ENCODE measurements around the gene VPS37C. TPM values are rescaled to one million over a fixed set of nuclear protein-coding genes. Genes with fewer than 3 reads are reported as not detected.

The VPS37C gene
- total RNA-seq, 1 donor from 2014 or later: 7.7 TPM

DNA sequence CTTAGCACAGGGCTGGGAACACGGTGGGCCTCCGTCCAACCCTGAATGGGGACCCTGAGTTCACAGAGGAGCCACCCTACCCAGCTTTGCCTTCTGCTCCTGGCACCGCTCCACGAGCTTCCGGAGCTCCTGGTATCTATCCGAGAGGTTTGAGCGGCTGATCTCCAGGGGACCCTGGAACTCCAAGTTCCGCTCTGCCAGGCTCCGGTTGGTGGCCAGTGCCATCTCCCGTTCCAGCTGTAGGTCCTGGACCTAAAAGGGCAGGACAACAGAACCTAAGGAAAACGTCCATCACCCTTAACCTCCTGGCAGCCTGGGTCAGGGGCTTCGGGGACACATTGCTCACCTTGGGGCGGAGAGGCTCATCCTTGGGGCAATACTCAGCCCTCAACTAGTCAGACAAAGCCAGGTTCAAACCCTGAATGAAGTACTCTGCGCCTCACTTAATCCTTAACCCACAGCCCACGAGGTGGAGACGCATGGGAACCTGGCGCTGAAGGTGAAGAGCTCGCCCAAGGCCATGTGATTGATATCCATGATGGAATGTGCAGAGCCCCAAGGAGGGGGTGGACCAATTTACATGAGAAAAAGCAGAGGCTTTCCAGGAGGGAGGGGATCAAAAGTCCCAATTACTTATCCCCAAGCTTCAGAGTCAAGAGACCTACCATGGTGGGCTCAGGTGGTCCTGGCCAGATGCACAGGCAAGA lies 27.1 kb downstream of the VPS37C start:
- intact Hi-C loops (cut with micrococcal nuclease): no loop called here

DNA sequence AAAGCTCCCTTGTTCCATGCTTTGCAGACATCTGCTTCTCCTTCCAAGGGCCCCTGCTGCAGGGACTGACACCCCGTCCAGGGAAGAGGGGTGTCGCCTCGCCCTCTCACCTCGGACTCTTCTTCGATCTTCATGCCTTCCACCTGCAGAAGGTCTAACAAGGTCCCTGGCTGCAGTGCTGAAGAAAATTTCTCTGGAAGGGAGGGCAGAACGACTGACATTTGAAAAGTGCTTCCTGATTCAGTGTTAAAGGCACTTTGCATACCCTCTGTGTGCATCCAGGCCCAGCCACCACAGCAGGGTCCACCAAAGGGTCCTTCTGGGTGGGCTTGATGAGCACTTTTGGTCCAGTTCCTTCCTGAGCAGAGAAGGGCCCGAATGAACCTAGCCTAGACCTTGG lies 28.1 kb downstream of the VPS37C start:
- intact Hi-C loops (cut with micrococcal nuclease): no loop called here

DNA sequence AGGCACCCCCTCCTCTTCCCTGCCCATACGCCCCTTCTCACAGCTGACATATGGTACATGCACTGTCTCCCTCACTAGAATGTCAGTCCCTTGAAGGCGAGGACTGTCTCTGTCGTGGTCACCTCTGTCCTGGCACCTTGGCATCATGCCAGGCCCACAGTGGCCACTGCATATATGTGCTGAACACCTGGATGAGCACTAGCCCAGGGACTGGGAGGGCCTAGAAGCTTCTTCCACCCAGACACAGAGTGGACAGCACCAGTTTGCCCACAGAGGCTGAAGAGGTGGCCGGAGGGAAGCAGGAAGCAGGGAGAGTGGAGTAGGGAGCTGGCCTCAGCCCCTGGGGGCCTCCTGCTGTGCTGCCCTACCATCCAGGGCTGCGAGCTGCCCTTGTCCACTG lies 28.6 kb downstream of the VPS37C start:
- intact Hi-C loops (cut with micrococcal nuclease): no loop called here

DNA sequence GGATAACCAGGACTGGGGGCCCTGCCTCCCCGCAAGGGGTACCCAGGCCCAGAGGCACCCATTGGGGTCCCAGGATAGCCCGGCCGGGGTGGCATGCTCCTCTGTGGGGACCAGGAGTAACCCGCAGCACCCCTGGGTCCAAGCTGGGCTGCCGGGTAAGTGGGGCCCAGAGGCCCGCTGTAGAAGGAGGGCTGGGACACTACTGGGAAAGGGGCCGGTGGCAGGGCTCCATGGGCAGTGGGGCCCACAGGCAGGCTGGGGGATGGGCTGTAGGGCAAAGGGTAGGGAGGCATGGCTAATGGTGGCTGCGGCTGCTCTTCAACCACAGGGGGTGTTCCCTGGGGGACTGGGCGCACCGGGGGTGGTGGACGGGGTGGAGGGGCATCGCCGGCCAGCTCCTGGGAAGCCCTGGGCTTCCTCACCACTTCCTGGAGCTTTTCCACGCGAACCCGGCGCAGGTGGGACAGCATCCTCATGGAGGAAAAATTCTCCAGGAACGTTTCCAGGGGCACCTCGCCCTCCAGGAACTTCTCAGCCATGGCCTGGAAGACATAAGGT lies 29.1 kb downstream of the VPS37C start:
- intact Hi-C loops (cut with micrococcal nuclease): no loop called here

DNA sequence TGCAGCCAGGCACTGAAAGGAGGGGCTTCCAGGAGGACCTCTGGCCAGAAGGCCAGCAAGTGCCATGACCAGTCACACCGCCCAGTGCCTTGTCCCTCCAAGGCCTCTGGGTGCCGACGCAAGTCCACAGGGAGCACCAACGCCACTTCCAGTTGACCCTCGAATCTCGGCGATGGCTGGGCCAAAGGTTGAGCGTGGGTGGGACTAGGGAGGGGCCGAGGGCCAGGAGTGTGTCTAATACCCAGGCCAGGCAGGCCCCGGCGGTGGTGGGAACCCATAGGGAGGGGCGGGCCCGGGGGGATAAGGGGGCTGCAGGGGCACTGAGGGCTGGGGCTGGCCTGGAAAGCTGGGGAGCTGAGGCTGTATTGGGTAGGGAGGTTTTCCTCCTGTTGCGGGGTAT lies 29.6 kb downstream of the VPS37C start:
- intact Hi-C loops (cut with micrococcal nuclease): no loop called here

DNA sequence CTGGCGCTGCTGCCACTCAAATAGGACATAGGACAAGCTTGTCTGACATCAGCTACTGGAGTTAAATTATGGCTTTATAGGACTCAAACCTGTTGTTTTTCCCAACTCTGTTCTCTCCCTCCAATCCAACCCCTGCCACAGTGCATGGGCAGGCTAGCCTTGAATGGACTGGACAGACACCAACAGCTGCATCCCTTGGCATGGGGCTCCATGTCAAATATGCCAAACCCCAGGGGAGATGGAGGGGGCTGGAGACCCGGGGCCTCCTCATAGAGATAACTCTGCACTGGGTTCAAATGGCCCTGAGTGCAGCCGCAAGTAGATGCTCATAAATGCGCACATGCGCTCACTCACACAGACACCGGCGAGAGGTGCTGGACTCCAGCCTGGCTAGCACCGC lies 30.0 kb downstream of the VPS37C start:
- intact Hi-C loops (cut with micrococcal nuclease): no loop called here

DNA sequence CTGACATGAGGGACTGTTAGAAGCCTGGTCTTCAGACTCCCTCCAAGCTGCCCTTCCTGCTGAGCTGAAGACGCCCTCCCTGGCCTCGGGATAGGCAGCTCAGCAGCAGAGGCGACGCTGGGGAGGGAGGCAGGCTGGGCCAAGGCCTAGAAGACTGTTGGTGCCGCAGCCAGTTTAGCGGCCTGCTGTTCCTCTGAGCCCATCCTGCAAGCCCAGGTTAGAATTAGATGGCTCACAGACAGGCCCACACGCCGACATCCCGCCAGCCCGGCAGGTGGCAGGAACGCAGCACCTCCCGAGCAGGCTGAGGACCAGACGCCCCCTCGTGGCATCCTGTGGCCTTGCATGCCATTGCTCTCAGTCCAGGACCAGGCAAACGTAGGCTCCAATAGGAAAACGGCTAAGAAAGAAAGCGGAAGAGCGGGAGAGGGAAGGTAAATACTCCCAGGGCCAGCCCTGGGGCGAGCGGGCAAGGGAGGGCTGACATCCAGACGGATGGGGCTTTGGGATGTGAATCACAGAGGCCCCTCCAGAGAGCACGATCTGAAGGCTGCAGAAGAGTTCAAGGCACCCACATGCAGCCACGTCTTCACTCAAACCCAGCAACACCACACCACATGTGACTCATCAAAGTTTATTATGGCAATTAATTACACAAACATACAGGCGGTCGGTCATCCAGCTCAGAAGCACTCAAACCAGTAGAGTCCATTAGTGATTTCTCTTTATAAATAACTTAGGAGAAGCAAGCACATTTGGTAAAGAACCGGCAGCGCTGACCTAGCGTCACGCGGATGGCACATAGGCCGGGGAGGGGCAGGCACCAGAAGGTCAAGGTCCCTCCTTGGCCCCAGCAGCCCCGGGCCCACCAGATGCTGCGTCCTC lies 31.3 kb downstream of the VPS37C start:
- intact Hi-C loops (cut with micrococcal nuclease): loop anchor here (1.0 to 10.0 kb wide), 5 partner anchors 19 to 355 kb away; no protein-coding TSS in a partner anchor

DNA sequence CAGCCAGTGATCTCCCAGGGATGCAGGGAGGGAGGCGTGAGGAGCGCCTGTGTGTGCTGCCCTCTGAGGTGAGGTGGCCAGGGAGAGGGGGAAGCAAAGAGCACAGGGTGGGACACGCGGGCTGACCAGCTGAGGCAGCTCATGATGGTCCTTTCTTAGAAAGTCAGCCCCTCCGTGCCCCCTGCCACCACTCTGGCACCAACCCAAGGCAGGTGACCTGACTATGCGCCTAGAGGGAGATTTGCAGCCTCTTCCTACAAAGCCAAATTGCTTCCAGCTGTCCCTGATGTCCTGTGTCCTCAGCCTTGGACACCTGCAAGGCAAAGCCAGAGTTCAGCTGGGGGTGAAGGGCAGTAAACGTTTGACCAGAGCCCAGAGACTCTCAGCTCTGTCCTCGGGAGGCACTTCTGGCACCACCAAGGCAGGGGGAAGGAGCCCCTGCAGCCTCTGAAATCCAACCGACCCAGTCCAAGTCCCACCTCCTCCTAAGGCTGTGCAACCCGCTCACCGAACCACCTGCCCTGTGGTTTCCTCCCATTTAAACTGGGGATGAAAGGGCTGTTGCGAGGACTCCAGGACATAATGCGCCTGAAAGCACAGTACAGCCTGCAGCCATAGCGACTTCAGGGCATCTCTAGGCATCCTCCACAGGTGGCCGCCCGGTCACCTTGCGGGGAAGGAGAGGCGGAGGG lies 32.1 kb downstream of the VPS37C start:
- intact Hi-C loops (cut with micrococcal nuclease): loop anchor here (1.0 to 10.0 kb wide), 5 partner anchors 18 to 354 kb away; no protein-coding TSS in a partner anchor

DNA sequence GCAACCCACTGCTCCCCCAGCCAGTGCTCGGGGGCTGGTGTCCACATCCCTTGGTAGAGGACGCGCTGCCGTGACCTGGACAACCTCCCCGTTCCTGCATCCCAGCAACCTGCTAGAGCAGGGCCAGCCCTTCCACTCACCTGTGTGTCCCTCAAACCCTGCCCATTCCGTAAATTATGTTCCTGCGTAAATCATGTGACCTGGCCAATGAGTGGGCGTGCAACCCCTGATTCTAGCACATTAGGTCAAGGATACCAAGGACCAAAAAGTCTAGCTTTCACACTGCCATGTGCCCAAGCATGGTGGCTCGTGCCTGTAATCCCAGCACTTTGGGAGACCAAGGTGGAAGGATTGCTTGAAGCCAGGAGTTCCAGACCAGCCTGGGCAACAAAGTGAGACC lies 33.2 kb downstream of the VPS37C start:
- intact Hi-C loops (cut with micrococcal nuclease): loop anchor here (2.0 to 10.0 kb wide), 3 partner anchors 17 to 353 kb away; no protein-coding TSS in a partner anchor

DNA sequence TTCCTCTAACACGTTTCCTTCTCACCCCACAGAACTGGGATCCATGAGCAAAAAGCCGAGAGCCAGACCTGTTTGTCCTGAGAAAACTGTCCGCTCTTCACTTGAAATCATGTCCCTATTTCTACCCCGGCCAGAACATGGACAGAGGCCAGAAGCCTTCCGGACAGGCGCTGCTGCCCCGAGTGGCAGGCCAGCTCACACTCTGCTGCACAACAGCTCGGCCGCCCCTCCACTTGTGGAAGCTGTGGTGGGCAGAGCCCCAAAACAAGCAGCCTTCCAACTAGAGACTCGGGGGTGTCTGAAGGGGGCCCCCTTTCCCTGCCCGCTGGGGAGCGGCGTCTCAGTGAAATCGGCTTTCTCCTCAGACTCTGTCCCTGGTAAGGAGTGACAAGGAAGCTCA lies 35.0 kb downstream of the VPS37C start:
- intact Hi-C loops (cut with micrococcal nuclease): loop anchor here (5.0 to 10.0 kb wide), 2 partner anchors 209 to 351 kb away; no protein-coding TSS in a partner anchor

DNA sequence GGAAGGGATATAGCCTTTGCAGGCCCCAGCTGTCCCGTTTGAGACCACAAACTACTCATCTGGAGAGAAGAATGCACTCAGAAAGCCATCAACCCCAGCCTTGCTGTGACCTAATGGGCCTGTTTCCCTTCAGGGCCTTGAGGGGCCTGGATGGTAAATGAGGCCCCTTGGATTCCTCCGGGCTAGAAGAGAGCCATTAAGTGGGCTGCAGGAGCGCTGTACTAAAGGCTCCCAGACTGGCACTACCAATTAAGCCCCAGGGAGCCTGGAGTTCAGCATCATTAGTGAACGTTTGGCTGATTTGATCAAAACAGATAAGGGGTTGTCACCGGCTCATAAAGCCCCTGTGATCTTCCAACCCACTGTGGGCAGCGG lies 35.9 kb downstream of the VPS37C start:
- intact Hi-C loops (cut with micrococcal nuclease): loop anchor here (5.0 to 10.0 kb wide), 2 partner anchors 208 to 350 kb away; no protein-coding TSS in a partner anchor

DNA sequence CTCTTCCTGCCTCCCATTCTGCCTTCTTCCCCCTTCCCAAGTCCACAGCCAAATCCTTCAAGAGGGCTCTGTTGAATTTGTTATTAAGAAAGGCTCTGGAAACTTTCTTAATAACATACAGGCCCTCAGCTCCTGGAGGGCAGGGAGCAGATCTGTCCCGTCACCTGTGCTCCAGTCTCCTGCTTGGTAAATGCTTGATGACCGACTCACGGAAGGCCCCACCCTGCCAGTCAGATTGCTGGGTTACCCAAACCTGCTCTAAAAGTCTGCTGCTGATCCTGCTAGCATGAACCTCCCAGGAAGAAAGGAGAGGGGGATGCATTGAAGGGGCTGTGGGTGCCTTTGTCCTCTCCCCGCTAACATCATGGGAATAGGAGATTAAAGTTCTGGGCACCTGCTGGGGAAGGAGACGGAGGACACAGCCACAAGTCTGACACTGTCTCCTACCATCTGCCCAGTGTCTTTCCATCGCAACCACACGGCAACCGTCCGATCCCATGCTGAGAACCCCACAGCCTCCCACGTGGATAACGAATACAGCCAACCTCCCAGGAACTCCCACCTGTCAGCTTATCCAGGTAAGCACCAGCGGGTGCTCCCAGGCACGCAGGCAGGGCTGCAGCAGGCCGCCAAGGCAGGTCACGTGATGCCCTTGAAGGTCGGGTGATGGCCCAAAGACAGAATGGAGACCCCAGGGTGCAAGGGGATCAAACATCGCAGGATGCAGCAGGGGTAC lies 36.5 kb downstream of the VPS37C start:
- intact Hi-C loops (cut with micrococcal nuclease): loop anchor here (5.0 to 10.0 kb wide), 2 partner anchors 207 to 350 kb away; no protein-coding TSS in a partner anchor

DNA sequence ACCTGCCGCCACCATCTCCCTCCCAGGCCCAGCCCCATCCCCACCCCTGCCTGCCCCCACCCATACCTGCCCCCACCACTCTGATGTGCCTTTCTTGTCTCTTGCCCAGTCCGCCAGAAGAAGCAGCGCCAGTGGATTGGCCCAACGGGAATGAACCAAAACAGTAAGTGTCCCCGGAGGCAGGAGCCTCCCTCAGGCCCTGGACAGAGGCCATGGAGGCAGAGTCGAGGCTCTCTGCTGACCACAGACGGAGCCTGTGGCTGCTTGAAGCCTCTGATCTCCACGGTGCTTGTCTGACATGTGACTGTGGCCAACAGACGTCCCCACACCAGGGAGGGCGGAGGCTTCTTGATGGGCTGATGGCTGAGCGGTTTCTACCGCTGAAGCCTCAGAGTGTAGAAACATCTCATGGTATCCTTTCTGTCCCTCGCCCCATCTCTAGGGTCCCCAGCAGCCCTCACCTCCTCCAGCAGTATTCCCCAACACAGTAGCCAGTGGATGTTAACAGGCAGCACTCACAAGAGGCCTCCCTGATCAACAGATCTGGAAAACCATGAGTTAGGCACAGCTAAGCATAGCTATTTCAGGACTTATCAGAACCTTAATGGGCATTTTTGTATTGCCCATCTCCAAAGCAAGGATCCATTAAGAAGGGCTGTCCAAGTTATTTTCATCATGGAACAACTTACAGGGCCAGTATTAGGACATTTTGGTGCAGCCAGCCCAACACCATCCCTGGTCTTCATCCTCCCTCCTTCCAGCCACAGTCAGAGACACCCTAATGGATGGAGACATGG lies 37.3 kb downstream of the VPS37C start:
- intact Hi-C loops (cut with micrococcal nuclease): loop anchor here (10.0 kb wide), 1 partner anchor 349 kb away; no protein-coding TSS in a partner anchor

DNA sequence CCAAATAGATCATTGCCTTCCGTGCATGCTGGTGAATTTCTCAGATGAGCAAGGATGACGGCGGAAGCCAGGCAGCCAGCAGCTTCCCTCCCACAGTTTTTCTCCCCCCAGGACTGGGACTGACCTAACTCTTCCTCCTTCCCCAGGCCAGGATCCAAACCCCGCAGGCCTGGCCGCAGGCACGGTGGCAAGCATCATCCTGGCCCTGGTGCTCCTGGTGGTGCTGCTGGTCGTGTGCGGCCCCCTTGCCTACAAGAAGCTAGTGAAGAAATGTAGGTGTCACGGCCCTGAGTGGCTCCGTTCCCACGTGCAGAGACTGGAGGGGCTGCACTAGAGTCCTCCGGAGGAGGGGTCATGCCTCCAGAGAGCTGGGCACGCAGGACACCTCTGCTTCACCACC lies 38.5 kb downstream of the VPS37C start:
- intact Hi-C loops (cut with micrococcal nuclease): loop anchor here (10.0 kb wide), 1 partner anchor 348 kb away; no protein-coding TSS in a partner anchor

DNA sequence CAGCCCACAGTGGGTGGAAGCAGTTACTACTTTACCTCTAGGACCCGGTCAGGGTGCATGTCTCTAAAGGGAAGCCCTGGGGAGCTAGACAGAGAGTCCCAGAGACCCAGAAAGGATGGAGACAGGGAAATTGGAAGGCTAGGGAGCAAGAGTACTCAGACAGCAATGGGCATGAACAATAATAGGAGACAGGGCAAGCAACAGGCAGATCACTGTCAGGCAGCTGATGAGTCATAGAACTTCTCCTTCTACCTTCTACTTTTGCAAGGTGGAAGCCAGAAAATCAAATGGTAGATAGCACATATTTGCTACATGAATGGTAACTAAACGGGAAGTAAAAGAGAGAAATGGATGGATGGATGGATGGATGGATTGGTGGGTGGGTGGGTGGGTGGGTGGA lies 39.3 kb downstream of the VPS37C start:
- intact Hi-C loops (cut with micrococcal nuclease): loop anchor here (10.0 kb wide), 1 partner anchor 347 kb away; no protein-coding TSS in a partner anchor

DNA sequence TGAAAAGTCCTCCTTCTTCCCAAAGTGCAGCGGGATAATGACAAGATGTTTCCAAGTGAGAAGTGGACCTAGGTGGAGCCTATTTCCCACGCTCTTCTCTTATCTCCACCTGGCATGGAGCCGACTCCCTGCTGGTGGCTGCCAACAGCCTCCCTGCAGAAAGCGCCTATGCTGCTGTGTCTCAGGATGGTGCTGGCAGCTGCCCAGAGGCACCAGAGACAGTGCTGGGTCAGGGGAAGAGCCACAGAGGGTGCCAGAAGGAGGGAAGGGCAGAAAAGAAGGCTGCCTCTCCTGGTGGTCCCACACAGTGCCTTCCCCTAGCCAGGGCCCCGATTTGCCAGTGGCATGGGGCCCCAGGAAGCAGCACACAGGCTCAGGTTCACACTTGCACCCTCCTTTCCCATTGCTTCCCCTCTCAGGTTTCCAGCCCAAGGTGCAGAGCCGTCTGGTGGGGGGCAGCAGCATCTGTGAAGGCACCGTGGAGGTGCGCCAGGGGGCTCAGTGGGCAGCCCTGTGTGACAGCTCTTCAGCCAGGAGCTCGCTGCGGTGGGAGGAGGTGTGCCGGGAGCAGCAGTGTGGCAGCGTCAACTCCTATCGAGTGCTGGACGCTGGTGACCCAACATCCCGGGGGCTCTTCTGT lies 39.9 kb downstream of the VPS37C start:
- intact Hi-C loops (cut with micrococcal nuclease): loop anchor here (10.0 kb wide), 1 partner anchor 347 kb away; no protein-coding TSS in a partner anchor

DNA sequence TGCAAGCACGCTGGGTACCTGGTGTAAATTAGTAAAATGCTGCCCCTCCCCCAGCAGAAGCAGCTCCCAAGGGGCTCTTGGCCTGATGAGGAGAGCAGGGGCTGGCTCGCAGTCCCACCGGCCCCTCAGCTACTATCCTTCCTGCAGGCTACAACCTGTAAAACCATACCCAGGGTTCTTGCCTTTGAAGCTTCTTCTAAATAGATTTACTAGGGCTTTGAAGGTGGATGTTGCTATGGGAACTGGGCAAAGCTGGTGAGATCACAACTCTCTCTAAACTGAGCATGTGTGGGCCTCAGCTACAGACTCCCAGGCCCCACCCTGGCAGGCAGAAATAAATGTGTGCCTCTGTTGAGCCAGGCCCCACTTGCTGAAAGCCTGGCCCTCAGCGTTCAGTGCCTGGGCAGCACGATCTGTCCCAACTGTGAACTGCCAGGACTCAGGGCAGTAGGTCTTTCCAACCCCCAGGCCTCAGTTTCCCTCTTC lies 40.5 kb downstream of the VPS37C start:
- intact Hi-C loops (cut with micrococcal nuclease): loop anchor here (10.0 kb wide), 1 partner anchor 346 kb away; no protein-coding TSS in a partner anchor

DNA sequence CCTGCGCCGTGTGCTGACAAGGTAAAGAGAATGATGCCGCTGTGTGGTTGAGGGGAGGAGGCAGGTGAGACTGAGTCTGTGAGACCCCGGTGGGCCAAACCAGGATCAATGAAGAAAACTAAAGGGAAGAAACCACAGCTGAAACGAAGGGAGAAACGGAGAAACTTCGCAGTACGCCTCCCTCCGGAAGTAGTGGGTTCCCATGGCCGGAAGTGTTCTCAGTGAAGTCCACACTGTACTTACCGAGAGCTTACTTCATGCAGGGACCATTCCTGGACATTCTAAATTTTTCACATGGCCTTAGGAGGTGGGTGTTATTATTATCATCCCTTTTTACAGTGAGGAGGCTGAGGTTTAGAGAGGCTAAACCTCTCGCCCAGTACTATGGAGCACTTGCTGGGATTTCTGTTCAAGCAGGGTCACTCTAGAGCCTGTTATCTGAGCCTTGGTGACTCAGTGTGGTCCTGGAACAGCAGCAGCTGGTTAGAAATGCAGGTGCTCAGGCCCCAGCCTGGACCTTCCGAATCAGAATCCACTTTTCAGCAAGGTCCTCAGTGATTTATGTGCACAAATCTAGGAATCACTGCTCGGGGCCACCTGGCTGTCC lies 41.0 kb downstream of the VPS37C start:
- intact Hi-C loops (cut with micrococcal nuclease): loop anchor here (10.0 kb wide), 1 partner anchor 345 kb away; no protein-coding TSS in a partner anchor

Measured in T-helper 2 cell treated with Interferon-gamma antibody and Interleukin-4, amounts not matched to agents 100 ng/mL and 5 ng/mL, for 36 hours (primary cell).